ENCODE results near the gene PCDHGA1.

- peak; percentile 76 for TF ChIP-seq CTCF (IDR thresholded peaks at IDR 0.05; ENCODE audit: low read length)
- TF ChIP-seq EZH2 (optimal IDR thresholded peaks at IDR 0.05; ENCODE audit: low read depth, low read length): no peak
Observed at GRCh38 chr5:141382469-141383294, 52.4 kb downstream of the PCDHGA1 start, which contains the start of gene PCDHGA7.
